Retinal pigment epithelial cell (primary cell): ENCODE measurements around the gene PSMD6.

ENCODE experiments used
- DNase-seq: peaks from one replicate; pipeline ENCODE4 v3.0.0-alpha.2; 2010; ENCODE audit warnings: low read depth
- H3K4me3 ChIP-seq: 2 replicates; pipeline ENCODE4 v1.5.1; 2011; ENCODE audit warnings: mild to moderate bottlenecking, low read length, control low read depth, moderate library complexity
- CTCF ChIP-seq: conservative IDR thresholded peaks from 2 replicates; pipeline ENCODE4 v1.5.1; 2011; ENCODE audit warnings: low read depth, low read length, control low read depth, inconsistent platforms

The PSMD6 gene

GRCh38 chr3:64046996-64047594, 23.8 kb upstream of the PSMD6 start:
- no peak for TF ChIP-seq CTCF
- DNase-seq = no peak
- no peak overlapping the region for H3K4me3 ChIP-seq

- TF ChIP-seq CTCF = no peak
- DNase-seq = no peak
- no peak overlapping the region for H3K4me3 ChIP-seq
Measured at GRCh38 chr3:64046592-64046991, 23.3 kb upstream of the PSMD6 start.

- TF ChIP-seq CTCF = no peak
Measured at GRCh38 chr3:64042952-64043351, 19.7 kb upstream of the PSMD6 start.

GRCh38 chr3:64039981-64040733, 16.9 kb upstream of the PSMD6 start:
- no peak for DNase-seq
- no peak for TF ChIP-seq CTCF
- no peak overlapping the region for H3K4me3 ChIP-seq

More at GRCh38 chr3:64042952-64043351, 19.7 kb upstream of the PSMD6 start:
- no peak for DNase-seq
- no peak overlapping the region for H3K4me3 ChIP-seq

DNA sequence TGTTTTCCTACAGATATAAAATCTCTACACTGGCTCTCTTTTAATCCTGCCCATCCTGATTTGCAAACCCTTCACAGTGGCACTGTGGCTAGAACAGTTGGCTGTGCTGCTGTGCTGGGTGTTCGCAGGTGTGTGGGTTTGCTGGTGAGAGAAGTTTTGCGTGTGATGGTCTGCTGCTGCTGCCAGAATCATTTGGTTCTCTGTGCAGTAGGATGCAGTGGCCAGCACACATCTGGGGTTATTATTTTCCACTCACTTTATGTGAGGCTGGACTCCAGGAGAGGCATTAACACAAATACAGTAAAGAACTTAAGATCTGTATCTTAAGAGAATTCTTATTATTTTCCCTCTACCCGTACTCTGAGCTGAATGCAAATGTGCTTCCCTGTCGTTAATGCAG, 16.0 kb upstream of the PSMD6 start:
- DNase-seq = no peak
- no peak overlapping the region for H3K4me3 ChIP-seq
- TF ChIP-seq CTCF = no peak

- DNase-seq = no peak
- no peak for TF ChIP-seq CTCF
- H3K4me3 ChIP-seq = no peak overlapping the region
Measured at GRCh38 chr3:64038253-64038767, 15.0 kb upstream of the PSMD6 start.

GRCh38 chr3:64037084-64037483, 13.8 kb upstream of the PSMD6 start:
- DNase-seq = no peak
- no peak for TF ChIP-seq CTCF
- no peak overlapping the region for H3K4me3 ChIP-seq
